HepG2 (cell line): ENCODE results near the gene NARF. TPM values are rescaled to one million over a fixed set of nuclear protein-coding genes. Genes with fewer than 3 reads are reported as not detected.

Experiments used
- DDIT3 ChIP-seq: sonication (generic); formaldehyde crosslinking; IDR thresholded peaks from 2 replicates; pipeline ENCODE4 v1.4.0; 2020; ENCODE audit warnings: mild to moderate bottlenecking, missing genetic modification reagents
- HDAC1 ChIP-seq: sonication (generic); formaldehyde crosslinking; IDR thresholded peaks from 2 replicates; pipeline ENCODE4 v1.5.1; 2020; ENCODE audit warnings: mild to moderate bottlenecking, missing genetic modification reagents
- HIVEP1 ChIP-seq: sonication (generic); formaldehyde crosslinking; IDR thresholded peaks from 2 replicates; pipeline ENCODE4 v1.4.0; 2020; ENCODE audit warnings: mild to moderate bottlenecking, missing genetic modification reagents
- PRPF4 ChIP-seq: fragments of 200-400 bp; formaldehyde crosslinking; IDR thresholded peaks from 2 replicates; pipeline ENCODE4 v1.6.1; 2016; ENCODE audit warnings: low read length, low read depth; ENCODE audit not compliant: poor library complexity, severe bottlenecking
- RBM22 ChIP-seq: fragments of 200-400 bp; formaldehyde crosslinking; optimal IDR thresholded peaks from 2 replicates; pipeline ENCODE3; 2017; ENCODE audit warnings: mild to moderate bottlenecking, low read length, moderate library complexity
- RFXAP ChIP-seq: sonication (generic); formaldehyde crosslinking; IDR thresholded peaks from 2 replicates; pipeline ENCODE4 v1.4.0; 2020; ENCODE audit warnings: missing genetic modification reagents, borderline replicate concordance
- SALL1 ChIP-seq: sonication (generic); formaldehyde crosslinking; IDR thresholded peaks from 2 replicates; pipeline ENCODE4 v1.8.0; 2022; ENCODE audit warnings: mild to moderate bottlenecking, missing genetic modification reagents
- UBTF ChIP-seq: sonication (generic); formaldehyde crosslinking; IDR thresholded peaks from 2 replicates; pipeline ENCODE4 v1.4.0; 2020; ENCODE audit warnings: mild to moderate bottlenecking, missing genetic modification reagents
- ZBTB2 ChIP-seq: sonication (generic); formaldehyde crosslinking; IDR thresholded peaks from 2 replicates; pipeline ENCODE4 v1.8.0; 2022; ENCODE audit warnings: low read depth, missing genetic modification reagents
- ZBTB20 ChIP-seq: sonication (generic); formaldehyde crosslinking; IDR thresholded peaks from 2 replicates; pipeline ENCODE4 v1.8.1; 2023; ENCODE audit warnings: missing genetic modification reagents, low read depth, mild to moderate bottlenecking, borderline replicate concordance
- ZFP1 ChIP-seq: IDR thresholded peaks from 2 replicates; pipeline ENCODE4 v1.6.1; 2016
- ZNF263 ChIP-seq: sonication (generic); formaldehyde crosslinking; IDR thresholded peaks from 2 replicates; pipeline ENCODE4 v1.4.0; 2020; ENCODE audit warnings: missing genetic modification reagents
- ZNF264 ChIP-seq: sonication (generic); formaldehyde crosslinking; IDR thresholded peaks from 2 replicates; pipeline ENCODE4 v1.4.0; 2020; ENCODE audit warnings: missing genetic modification reagents
- ZNF496 ChIP-seq: sonication (generic); formaldehyde crosslinking; IDR thresholded peaks from 2 replicates; pipeline ENCODE4 v1.8.1; 2023; ENCODE audit warnings: mild to moderate bottlenecking, moderate library complexity, missing genetic modification reagents; ENCODE audit not compliant: insufficient replicate concordance
- polyA plus RNA-seq, 8 experiments: library from polyadenylated mRNA; depleted of rRNA in 3 of 8; stranded (reverse) in 7 of 8; unstranded in 1 of 8; fragments of >200 nt; fragmentation: Illumina TruSeq in 4 of 8; extraction: Trizol in 4 of 8; gene quantifications; 2 replicates each; pipeline versions ENCODE4 v1.2.1 to v1.2.3, GENCODE V29; 2011 to 2016; ENCODE audit warnings: low read depth in 4 of 8, missing spikeins in 1 of 8, mixed read lengths in 1 of 8; ENCODE audit not compliant: insufficient read depth in 1 of 8
- total RNA-seq, 5 experiments: library from RNA; depleted of rRNA; stranded (reverse); fragments of >200 nt; fragmentation: Illumina TruSeq; extraction: Trizol; gene quantifications; 2 replicates each; pipeline ENCODE4 v1.2.3, GENCODE V29; 2016; ENCODE audit warnings: low read depth in 1 of 5
- TF ChIP-seq, protein P1 (sequence below): sonication (generic); formaldehyde crosslinking; IDR thresholded peaks from 2 replicates; pipeline ENCODE4 v1.8.0; 2022; ENCODE audit warnings: missing genetic modification reagents, mild to moderate bottlenecking, moderate library complexity, borderline replicate concordance
- TF ChIP-seq, protein P2 (sequence below): sonication (generic); formaldehyde crosslinking; conservative IDR thresholded peaks from 2 replicates; pipeline ENCODE4 v1.8.0; 2022; ENCODE audit warnings: low read depth, missing genetic modification reagents
- TF ChIP-seq, protein P3 (sequence below): sonication (generic); formaldehyde crosslinking; IDR thresholded peaks from 2 replicates; pipeline ENCODE4 v1.4.0; 2020; ENCODE audit warnings: missing genetic modification reagents, mild to moderate bottlenecking, borderline replicate concordance

The NARF gene
- total and polyA plus RNA-seq, 2 of the 13 experiments (the other 11 are each of a cell fraction or from before 2014, with no cell fraction given) = 61.1 to 144 TPM

DNA sequence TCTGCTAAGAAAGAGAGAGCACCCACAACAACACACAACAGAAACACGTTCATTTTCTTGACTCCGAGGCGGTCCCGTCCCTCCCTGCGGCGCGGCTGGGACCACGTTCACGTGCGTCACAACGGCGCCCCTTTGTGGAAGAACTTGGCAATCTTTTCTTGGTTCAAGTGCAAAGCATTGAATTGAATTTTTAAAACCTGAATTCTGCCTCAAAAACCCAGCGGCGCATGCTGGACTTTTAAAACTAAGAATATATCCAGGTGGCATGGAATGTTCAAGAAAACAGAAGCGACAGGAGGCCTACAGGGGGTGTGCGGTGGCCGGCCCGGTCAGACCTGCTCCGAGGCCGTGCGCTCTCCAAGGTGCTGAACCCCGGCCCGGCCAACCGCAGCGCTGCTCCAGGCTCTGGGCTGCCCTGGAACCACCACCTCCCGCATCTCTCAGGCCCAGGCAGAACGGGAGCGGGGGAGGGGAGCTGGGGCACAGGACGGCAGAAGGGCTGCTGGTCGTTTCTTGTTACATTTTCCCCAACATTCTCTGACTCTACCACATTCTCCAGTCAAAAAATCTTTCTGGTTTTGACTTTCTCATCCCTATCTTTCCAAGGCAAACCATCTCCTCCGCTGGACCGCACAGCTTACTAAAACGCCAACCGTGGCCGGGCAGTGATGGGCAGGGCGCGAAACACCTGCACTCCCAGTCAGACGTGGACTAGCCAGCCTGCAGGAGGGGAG is 43.8 kb upstream of the NARF start (continued):
- TF ChIP-seq, protein P1, sequence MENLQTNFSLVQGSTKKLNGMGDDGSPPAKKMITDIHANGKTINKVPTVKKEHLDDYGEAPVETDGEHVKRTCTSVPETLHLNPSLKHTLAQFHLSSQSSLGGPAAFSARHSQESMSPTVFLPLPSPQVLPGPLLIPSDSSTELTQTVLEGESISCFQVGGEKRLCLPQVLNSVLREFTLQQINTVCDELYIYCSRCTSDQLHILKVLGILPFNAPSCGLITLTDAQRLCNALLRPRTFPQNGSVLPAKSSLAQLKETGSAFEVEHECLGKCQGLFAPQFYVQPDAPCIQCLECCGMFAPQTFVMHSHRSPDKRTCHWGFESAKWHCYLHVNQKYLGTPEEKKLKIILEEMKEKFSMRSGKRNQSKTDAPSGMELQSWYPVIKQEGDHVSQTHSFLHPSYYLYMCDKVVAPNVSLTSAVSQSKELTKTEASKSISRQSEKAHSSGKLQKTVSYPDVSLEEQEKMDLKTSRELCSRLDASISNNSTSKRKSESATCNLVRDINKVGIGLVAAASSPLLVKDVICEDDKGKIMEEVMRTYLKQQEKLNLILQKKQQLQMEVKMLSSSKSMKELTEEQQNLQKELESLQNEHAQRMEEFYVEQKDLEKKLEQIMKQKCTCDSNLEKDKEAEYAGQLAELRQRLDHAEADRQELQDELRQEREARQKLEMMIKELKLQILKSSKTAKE (CRISPR knock-in tag) = no peak
- TF ChIP-seq ZBTB2 (CRISPR knock-in tag) (peak; percentile 41; the same call in 1 of the 2 replicates), ZNF264 (CRISPR knock-in tag) (peak; percentile 94), RBM22 (no peak), ZBTB20 (CRISPR knock-in tag) (peak; percentile 96; the same call in 1 of the 2 replicates), ZNF263 (CRISPR knock-in tag) (peak; percentile 80), HDAC1 (CRISPR knock-in tag) (peak; percentile 72), HIVEP1 (peak; percentile 61), DDIT3 (CRISPR knock-in tag) (no peak), SALL1 (peak; percentile 98), ZFP1 (CRISPR knock-in tag) (0 out of 2 replicates have a peak, but pooled peaks have one; percentile 56), PRPF4 (peak; percentile 86), ZNF496 (CRISPR knock-in tag) (no peak), RFXAP (peak; percentile 93), UBTF (CRISPR knock-in tag) (peak; percentile 61)
- TF ChIP-seq, protein P2, sequence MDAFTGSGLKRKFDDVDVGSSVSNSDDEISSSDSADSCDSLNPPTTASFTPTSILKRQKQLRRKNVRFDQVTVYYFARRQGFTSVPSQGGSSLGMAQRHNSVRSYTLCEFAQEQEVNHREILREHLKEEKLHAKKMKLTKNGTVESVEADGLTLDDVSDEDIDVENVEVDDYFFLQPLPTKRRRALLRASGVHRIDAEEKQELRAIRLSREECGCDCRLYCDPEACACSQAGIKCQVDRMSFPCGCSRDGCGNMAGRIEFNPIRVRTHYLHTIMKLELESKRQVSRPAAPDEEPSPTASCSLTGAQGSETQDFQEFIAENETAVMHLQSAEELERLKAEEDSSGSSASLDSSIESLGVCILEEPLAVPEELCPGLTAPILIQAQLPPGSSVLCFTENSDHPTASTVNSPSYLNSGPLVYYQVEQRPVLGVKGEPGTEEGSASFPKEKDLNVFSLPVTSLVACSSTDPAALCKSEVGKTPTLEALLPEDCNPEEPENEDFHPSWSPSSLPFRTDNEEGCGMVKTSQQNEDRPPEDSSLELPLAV (CRISPR knock-in tag) = no peak
- TF ChIP-seq, protein P3, sequence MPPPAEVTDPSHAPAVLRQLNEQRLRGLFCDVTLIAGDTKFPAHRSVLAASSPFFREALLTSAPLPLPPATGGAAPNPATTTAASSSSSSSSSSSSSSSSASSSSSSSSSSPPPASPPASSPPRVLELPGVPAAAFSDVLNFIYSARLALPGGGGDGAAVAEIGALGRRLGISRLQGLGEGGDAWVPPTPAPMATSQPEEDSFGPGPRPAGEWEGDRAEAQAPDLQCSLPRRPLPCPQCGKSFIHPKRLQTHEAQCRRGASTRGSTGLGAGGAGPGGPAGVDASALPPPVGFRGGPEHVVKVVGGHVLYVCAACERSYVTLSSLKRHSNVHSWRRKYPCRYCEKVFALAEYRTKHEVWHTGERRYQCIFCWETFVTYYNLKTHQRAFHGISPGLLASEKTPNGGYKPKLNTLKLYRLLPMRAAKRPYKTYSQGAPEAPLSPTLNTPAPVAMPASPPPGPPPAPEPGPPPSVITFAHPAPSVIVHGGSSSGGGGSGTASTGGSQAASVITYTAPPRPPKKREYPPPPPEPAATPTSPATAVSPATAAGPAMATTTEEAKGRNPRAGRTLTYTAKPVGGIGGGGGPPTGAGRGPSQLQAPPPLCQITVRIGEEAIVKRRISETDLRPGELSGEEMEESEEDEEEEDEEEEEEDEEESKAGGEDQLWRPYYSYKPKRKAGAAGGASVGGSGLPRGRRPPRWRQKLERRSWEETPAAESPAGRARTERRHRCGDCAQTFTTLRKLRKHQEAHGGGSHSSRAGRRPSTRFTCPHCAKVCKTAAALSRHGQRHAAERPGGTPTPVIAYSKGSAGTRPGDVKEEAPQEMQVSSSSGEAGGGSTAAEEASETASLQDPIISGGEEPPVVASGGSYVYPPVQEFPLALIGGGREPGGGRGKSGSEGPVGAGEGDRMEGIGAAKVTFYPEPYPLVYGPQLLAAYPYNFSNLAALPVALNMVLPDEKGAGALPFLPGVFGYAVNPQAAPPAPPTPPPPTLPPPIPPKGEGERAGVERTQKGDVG (CRISPR knock-in tag) = peak; percentile 88; the same call in 1 of the 2 replicates
